ENCODE results near the gene CDC7.

- no peak for TF ChIP-seq CTCF (IDR thresholded peaks at IDR 0.05; ENCODE audit: poor library complexity, severe bottlenecking)
- TF ChIP-seq POLR2AphosphoS5 (IDR thresholded peaks at IDR 0.05): no peak
These were observed 32.8 kb downstream of the CDC7 start for GRCh38 chr1:91533361-91534024.

All from neural cell (in vitro differentiated cells).